ENCODE data around the gene AFAP1.

Gene AFAP1

DNA sequence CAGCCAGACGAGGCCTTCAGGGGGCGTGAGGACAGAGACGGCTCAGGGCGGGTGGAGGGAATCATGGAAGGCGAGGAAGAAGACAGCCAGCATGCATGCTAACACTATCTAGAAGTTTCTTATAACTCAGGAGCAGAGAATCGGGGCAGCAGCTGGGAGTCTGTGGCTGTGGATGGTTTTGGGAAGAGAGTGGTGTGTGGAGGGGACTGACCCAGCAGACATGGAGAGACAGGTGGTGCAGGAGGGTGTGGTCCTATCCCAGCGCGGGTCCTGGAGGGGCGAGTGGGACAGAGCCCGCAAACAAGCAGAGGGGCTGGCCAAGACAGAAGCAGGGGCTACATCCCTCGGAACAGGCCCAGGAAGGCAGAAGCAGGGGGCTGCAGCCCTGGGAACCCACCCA is 192.1 kb downstream of the AFAP1 start:
- DNase-seq, result no peak

DNA sequence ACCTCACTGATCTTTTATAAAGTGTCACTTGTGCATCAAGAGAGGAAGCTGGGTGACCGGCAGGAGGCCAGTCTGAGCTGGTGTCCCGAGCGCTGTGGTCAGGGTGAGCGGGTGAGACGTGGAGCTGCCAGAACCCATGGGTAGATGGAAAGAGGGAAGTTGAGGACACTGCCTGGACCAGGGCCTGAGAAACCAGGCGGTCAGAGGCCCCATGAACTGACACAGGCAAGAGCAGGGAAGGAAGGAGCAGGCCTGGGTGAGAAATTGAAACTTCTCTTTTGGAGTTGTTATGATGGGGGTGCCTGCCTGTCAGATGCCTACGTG is 192.6 kb downstream of the AFAP1 start:
- no peak for DNase-seq

DNA sequence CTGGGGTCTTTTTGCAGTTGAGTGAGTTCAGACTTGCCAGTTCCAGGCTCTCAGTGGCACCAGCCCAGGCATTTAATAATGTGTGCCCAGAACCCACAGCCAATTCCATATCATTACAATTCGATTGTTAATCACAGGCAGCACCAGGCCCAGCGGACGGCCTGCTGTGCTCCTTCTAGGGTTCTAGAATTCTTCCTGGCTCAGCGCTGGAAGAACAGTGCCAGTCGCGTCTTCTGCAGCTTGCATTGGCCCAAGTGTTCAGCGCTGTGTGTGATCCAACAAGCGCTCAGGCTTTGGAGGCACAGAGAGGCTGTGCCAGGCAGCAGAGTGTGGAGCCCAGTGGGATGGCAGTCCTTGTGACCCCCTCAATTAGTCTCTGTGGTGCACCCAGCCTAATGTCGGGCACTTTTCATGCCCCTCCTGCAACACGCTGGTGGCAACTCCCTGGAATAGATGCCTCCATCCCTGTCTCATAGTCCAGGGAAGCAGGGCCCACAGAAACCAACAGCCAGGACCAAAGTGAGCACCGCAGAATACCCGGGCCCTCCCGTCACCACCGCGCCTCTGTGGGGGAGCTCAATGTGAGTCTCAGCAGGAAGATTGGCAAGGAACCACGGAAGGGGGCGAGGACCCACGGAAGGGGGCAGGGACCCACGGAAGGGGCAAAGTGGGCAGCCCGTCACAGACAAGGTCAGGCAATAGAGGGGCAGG is 193.2 kb downstream of the AFAP1 start:
- DNase-seq, result no peak

DNA sequence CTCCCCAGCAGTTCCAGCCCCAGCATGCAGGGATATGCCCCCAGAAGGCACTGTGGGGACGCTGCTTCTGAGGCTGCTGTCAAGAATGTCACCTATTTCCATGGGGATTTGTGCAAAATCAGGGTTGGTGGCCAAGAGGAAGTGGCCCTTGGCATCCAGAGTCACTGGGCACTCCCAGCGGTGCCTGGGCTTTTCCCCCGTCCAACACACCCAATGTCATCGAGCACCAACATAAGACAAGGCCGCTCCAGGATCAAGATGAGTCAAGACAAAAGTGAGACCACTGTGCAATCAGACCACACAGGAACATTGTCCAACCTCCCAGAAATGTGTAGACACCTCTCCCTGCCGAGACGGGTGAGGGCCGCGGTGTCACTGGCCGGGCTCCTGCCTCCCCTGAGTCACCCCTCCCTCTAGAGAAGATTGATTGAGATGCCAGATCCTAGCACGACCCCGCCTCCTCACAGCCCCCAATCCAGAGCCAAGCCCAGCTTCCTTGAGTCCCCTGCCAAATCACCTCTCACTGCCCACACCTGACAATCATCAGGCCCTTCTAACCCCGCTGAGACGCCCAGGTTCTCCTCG is 194.3 kb downstream of the AFAP1 start:
- DNase-seq, result no peak

DNA sequence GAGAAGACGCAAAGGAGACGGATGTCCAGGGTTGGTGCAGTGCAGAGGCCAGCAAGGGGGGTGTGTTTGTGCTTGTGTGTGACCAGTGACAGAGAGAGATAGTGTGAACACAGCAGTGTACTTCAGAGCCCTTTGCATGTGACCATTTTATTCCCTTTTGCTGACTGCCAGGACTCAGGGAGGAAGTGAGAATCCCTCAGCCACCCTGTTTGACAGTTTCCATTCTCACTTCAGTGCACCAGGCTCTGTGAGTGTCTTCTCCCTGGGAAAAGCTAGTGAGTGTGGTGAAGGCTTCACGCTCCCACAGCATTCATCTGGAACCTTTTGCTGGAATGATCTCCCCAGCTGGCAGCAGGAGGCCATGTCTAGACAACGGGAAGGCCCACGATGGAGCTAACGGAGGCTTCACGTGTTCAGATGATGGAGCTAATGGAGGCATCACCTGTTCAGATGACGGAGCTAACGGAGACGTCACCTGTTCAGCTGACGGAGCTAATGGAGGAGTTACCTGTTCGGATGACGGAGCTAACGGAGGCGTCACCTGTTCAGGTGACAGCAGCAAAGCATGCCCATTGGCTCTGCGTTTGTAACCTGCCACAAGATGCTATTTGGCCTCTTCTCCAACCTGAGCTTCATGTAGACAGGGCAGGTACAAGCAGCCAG is 195.4 kb downstream of the AFAP1 start:
- no peak for DNase-seq

DNA sequence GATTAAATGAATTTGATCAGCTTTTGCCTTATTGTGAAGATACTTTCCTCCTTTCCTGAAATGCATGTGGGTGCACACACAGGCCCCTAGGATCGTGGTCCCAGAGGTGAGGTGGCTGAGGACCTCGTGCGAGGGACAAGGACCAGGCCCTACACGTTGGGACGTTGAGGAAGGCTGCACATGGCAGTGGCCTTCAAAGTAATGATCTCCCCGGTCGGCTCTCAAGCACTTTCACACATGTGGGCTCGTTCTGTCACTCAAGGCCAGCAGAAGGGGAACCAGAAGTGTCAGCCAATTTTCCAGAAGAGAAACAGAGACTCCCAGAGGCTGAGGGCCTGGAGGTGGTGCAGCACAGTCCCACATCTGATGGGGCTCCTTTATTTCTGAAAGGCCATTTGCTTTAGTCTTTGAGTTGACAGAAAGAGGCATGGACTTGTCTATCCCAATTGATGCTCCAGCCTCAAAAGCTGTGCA is 196.8 kb downstream of the AFAP1 start:
- DNase-seq, result no peak

DNA sequence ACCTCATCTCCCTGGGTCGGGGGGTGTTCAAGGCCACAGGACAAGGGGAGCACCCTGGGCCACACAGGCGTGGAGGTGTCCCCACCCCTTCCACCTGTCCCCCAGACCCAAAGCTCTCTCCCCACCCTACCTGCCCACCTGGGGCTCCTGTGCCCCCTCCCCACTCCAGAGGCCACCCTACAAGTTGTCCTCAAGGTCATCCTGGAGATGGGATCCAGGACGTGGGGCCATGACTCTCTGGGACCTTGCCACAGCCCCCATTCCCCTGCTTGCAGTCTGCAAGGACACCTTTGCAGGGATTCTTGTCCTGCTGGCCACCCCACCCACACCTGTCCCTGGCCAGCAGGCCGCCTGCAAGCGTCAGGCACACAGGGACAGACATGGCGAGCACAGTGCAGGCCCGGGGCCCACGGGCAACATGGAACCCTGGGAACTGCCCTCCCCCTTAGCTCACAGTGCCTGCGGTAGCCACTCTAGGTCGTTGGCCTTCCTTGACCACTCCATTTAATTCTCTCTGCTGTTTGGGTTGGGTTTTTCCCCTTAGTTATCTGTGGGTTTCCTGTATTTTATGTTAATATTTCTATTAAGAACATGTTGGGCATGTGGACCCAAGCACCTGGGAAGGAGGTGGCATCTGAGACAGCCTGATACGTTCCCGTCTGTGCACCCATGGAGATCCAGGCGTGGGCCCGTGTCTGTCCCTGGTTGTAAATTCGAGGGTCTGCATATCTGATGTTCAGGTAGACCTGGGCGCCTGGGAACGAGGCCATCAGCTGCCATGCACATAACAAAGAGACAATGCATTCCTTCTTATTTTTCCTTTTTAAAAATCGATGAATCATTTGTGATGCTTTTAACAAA is 197.5 kb downstream of the AFAP1 start:
- DNase-seq, result no peak

DNA sequence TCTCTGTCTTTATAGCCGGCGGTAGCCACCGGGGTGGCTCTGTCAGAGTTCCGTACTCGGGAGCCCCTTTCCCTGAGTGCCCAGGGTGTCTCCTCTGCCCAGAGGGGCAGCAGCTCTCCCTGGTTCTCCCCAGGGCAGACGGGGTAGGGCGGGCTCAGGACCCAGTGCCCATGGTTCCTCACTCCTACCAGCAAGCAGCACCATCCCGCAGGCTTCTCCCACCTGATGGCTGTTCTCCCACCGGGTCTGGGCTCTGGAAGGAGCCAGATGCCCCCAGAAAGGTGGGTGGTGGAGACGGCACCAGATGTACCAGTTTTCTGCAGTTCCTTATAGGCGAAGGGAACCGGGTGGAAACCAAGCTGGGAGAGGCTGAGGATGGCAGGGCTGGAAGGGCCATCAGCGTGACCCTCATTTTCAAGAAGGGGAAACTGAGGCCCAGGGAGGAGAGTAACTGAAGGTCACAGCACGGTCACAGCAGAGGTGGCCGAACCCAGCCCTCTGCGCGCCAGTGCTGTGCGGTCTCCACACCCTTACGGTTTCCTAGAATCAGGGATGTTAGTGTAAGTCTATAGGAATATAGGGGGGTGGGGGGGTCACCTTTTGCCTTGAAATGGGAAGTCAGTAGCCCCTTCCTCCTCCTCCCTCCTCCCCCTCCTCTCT is 198.7 kb downstream of the AFAP1 start:
- no peak for DNase-seq

DNA sequence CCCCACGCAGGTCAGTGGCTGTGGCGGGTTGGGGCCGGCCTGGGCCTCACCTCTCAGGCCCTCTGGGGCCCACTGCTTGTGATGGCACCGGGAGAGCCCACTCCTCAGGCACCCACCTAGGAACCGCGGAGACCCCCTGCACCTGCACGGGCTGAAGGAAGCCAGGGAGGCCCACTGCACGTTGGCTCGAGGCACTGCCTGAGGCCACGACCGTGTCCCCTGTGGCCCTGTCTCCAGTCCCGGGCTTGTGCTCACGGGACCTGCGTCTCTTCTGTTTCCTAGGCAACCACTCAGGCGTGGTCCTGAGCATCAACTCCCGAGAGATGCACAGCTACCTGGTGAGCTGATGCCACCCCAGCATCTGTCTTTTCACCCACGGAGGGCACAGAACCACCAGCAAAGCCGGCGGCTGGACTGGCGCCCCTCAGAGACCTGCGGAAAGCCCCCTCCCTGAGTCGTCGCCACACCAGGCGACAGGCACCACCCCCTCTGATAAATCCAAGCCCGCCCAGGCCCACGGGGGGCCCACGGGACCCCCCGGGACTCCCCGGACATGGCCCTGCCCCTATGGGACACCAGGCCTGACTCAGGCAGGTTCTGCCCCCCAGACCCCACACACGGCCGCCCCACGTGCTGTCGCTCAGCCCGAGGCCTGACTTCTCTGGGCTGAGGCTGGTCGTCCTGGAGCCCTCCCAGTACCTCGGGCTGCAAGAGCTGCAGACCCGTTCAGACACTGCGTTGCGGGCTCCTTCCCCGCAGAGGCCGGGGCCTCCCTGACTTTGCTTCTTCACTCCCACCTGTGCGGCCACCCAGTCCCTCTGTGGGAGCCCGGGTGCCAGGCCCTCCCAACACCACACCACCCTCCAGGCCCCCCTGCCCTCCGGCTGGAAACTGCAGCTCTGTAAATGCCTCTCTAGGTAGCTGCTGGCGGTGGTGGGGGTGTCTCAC is 199.5 kb downstream of the AFAP1 start:
- DNase-seq, result no peak

DNA sequence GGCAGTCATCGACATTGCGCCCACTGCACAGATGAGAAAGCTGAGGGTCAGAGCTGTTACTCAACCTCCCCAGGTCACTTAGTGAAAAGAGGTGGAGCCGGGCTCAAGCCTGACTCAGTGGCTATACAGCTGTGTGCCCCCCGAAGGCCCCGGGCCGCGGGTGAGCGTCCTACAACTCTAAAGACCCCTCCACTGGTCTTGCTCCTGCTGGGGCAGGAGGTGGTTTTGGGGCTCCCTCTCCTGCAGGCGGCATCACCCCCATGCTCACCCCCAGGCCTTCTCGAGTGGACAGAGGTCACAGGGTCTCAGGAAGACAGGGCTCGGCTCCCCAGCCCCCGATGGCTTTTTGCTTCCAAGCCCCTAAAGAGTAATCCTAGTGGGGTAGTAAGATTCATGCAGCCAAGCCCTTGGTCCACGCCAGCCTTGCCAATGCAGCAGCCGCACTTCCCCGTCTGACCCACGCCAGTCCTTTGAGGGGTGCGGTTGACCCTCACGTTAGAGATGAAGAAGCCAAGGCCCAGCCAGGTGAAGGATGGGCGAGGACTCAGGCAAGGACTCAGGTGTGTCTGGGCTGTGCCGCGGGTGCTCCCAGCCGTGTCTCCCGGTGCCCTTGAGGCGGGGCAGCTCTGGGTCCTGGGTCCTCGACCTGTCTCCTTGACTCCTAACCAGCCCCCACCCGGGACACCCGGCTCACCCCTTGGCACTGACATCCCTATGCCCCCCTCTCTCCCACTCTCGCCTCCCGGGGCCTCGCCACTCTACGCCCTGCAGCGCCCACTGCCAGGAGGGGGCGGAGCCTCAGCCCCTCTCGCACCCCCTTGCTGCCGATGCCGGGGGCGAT is 200.4 kb downstream of the AFAP1 start:
- no peak for DNase-seq

DNA sequence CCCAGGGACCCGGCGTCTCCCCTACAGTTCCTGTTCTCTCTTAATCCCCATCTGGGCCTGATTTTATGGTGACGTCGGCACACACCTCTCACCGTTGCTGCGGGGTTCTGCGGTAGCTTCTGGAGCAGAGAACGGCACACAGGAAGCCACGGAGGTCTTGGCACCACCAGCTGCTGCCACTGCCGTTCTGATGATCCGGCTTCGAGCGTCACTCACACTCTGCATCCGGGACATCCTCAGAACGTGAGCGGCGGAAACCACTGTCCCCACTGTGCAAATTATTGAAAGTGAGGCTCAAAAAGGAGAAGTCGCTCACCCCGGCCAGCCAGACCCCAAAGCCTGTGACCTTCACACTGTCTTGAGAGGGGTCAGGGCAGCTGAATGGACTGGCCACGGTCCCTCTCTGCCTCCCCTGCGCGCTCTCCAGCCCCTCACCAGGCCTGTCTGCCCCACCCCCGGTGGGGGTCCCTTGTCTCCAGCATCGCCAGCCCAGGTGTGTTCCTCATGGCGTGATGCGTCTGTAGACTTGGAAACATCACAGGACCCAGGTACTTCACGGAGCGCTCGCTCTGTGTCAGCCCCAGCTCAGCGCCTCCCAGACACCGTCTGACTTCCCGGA is 201.1 kb downstream of the AFAP1 start:
- no peak for DNase-seq

DNA sequence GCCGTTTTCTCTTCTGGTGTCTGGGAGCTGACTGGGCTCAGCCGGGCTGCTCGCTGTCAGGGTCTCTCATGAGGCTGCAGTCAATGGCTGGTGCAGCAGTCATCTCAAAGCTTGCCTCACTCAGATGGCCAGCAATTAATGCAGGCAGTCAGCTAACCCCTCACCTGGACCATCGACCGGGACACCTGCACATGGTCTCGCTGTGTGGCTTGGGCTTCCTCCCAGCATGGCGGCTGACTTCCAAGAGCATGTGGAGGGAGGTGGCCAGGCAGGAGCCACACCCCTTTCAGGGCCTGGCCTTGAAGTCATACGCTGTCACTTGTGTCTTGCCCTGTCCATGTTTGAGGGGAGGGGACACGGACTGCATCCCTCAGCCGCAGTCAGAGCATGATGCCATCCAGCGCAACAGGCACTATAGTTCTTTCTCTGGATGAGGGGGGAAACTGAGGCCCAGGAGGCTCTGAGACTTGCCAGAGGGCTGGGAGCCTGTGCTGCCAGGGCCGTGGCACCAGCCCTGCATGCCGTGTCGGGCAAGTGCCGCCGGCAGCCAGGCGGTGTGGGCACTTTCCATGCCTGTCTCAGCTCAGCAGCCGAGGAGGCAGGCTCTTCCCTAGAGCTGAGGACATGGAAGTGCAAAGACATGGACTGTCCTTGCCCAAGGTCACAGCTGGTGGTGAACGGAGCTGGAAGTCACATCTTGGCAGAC is 201.8 kb downstream of the AFAP1 start:
- DNase-seq, result no peak

DNA sequence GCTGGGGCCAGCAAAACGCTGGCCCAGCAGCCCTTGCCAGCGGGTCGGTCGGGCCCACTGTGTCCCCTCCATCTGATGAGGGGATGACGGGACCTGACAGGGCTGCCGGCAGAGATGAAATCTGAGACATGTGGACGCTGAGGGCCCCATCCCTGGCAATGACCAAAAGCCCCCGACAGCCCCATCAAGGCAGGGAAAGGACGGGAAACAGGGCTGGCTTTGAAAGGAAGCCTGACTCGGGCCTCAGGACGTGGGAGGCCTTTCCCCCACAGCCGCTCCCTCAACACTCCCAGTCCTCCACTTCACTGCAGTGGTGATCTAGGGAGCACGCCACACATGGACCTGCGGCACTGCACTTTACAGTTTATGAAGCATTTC is 202.4 kb downstream of the AFAP1 start:
- no peak for DNase-seq

DNA sequence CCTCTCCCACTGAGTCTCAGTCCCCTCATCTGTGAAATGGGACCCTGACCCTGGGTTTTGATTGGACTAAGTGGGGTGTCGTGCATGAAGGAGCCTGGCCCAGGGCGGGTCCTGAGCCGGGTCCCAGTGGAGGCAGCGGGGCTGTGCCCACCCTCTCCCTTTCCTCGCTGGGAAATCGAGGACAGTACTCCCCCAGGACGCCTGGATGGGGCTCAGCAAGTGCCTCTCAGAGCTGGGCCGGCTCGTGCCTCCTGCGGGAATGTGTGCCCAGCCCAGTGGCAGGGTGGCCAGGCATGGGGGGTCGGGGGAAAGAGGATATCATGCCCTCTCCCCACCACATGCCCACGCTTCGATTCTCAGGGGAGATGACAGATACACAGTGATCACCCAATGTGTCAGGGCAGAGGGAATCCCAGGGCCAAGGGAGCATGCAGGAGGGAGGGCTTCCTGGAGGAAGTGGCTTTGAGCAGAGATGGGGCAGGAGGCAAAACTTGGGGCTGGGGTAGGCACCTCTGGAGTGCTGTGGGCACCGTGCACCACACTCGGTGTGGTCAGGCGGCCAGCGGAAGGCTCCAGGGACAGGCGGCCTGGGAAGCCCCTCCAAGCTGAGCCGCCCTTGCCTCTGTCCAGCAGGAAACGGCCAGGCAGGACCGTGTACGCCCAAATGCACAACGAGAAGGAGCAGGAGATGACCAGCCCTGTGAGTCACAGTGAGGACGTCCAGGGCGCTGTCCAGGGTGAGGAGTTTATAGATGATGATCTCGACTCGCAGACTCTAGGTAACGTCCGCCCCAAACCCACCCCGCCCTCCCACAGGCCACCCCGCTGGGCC is 203.0 kb downstream of the AFAP1 start:
- no peak for DNase-seq

DNA sequence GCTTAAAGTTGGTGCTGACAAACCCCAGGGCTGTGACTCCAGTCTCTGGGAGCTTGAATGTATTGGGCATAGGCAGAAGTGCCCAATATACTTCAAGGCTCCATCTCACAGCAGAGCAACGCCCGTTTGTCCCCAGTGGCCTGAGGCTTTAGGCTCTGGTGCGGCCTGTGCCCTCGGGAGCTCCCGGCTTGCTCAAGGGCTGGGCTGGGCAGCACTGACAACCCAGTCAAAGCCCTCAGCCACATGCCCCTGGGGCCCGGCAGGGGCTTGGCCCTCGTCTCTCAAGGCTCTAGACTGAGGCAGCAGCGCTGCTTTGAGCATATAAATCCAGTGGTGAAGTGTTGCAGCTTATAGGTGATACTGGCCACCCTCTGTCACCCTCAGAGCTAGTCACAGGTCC is 203.7 kb downstream of the AFAP1 start:
- DNase-seq, result no peak

DNA sequence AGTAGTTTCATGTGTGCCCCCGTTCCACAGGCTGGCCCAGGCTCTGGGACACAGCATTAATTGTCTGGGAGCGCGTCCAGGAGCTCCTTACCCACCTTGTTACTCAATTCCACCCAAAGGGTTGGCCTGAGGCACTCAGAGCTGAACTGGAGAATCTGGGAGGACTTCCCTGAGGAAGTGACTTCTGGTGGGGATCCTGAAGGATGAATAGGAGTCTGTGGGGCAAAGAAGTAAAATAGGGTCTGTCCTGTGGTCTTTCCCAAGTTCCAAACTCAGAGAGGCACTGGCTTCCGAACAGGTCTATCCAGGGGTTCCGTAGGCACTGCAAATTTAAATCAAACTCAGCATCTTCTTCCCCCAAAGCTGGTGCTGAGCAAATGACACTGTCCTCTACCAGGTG is 204.3 kb downstream of the AFAP1 start:
- DNase-seq, result no peak

DNA sequence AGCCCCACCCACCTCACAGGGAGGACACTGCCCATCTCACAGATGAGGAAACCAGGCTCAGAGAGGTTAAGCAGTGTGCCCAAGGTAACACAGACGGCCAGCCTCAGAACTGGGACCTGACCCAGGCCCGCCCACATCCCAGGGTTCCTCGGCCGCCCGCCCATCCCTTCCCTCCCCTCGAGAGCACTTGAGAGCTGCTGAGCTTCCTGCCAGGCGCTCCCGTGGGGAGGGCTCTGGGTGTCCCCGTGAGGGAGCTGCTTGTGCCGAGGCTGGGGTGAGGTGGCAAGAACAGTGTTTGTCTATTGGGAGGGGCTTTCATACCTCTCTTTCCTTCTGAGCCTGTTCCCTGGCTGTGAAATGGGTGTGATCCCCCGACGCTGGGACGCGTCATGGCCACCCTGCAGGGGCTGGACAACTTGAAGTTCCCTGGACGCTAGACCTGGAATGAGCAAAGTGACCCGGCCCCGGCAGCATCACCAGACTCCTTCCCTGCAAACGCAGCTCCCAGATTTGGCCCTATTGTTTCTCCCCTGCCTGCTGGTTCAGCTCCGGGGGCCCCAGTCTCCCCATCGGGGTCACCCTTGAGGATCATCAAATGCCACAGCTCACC is 204.9 kb downstream of the AFAP1 start:
- DNase-seq, result no peak
